HEK293 (cell line): Measurements from ENCODE around the gene GAS2L2.

Experiments
- EGR2 ChIP-seq: fragments of 450-650 bp; formaldehyde crosslinking; IDR thresholded peaks from 2 replicates; pipeline ENCODE4 v1.5.1; 2016; ENCODE audit warnings: low read depth, missing biosample characterization, missing genetic modification characterization
- HOXD13 ChIP-seq: sonication (generic); formaldehyde crosslinking; IDR thresholded peaks from 2 replicates; pipeline ENCODE4 v1.8.0; 2022; ENCODE audit warnings: missing genetic modification reagents, borderline replicate concordance
- MZF1 ChIP-seq: fragments of 450-650 bp; formaldehyde crosslinking; IDR thresholded peaks from 2 replicates; pipeline ENCODE4 v1.5.1; 2017; ENCODE audit warnings: missing biosample characterization, missing genetic modification characterization, borderline replicate concordance
- RBAK ChIP-seq: fragments of 450-650 bp; formaldehyde crosslinking; IDR thresholded peaks from 2 replicates; pipeline ENCODE4 v1.5.1; 2016; ENCODE audit warnings: missing biosample characterization, missing genetic modification characterization
- SP2 ChIP-seq: fragments of 450-650 bp; formaldehyde crosslinking; IDR thresholded peaks from 2 replicates; pipeline ENCODE4 v1.5.1; 2016; ENCODE audit warnings: missing biosample characterization, missing genetic modification characterization
- WT1 ChIP-seq: fragments of 450-650 bp; formaldehyde crosslinking; IDR thresholded peaks from 2 replicates; pipeline ENCODE4 v1.5.1; 2016; ENCODE audit warnings: missing biosample characterization, missing genetic modification characterization
- YY2 ChIP-seq: fragments of 450-650 bp; formaldehyde crosslinking; IDR thresholded peaks from 2 replicates; pipeline ENCODE4 v1.5.1; 2016; ENCODE audit warnings: missing biosample characterization, missing genetic modification characterization
- ZBTB48 ChIP-seq: fragments of 450-650 bp; formaldehyde crosslinking; IDR thresholded peaks from 2 replicates; pipeline ENCODE4 v1.5.1; 2016; ENCODE audit warnings: missing biosample characterization, missing genetic modification characterization
- ZNF132 ChIP-seq: fragments of 450-650 bp; formaldehyde crosslinking; IDR thresholded peaks from 2 replicates; pipeline ENCODE4 v1.5.1; 2017; ENCODE audit warnings: missing biosample characterization, missing genetic modification characterization, borderline replicate concordance
- ZNF138 ChIP-seq: fragments of 450-650 bp; formaldehyde crosslinking; IDR thresholded peaks from 2 replicates; pipeline ENCODE4 v1.5.1; 2016; ENCODE audit warnings: missing biosample characterization, missing genetic modification characterization, borderline replicate concordance
- ZNF155 ChIP-seq: fragments of 450-650 bp; formaldehyde crosslinking; IDR thresholded peaks from 2 replicates; pipeline ENCODE4 v1.5.1; 2016; ENCODE audit warnings: missing biosample characterization, missing genetic modification characterization
- ZNF175 ChIP-seq: fragments of 450-650 bp; formaldehyde crosslinking; IDR thresholded peaks from 2 replicates; pipeline ENCODE4 v1.5.1; 2016; ENCODE audit warnings: missing biosample characterization, missing genetic modification characterization
- ZNF184 ChIP-seq: fragments of 450-650 bp; IDR thresholded peaks from 2 replicates; pipeline ENCODE4 v1.5.1; 2018; ENCODE audit warnings: missing biosample characterization, mild to moderate bottlenecking, missing genetic modification characterization
- ZNF19 ChIP-seq: fragments of 450-650 bp; formaldehyde crosslinking; IDR thresholded peaks from 2 replicates; pipeline ENCODE4; 2016; ENCODE audit warnings: missing biosample characterization, missing genetic modification characterization, low read depth
- ZNF214 ChIP-seq: fragments of 450-650 bp; formaldehyde crosslinking; IDR thresholded peaks from 2 replicates; pipeline ENCODE4 v1.5.1; 2017; ENCODE audit warnings: missing biosample characterization, mild to moderate bottlenecking, missing genetic modification characterization, borderline replicate concordance
- ZNF335 ChIP-seq: fragments of 450-650 bp; formaldehyde crosslinking; conservative IDR thresholded peaks from 2 replicates; pipeline ENCODE4 v1.5.1; 2016; ENCODE audit warnings: missing biosample characterization, missing genetic modification characterization
- ZNF366 ChIP-seq: fragments of 450-650 bp; formaldehyde crosslinking; conservative IDR thresholded peaks from 2 replicates; pipeline ENCODE4 v1.5.1; 2016; ENCODE audit warnings: missing biosample characterization, missing genetic modification characterization
- ZNF391 ChIP-seq: fragments of 450-650 bp; formaldehyde crosslinking; IDR thresholded peaks from 2 replicates; pipeline ENCODE4 v1.5.1; 2016; ENCODE audit warnings: low read depth, missing biosample characterization, missing genetic modification characterization, borderline replicate concordance
- ZNF404 ChIP-seq: fragments of 450-650 bp; formaldehyde crosslinking; IDR thresholded peaks from 2 replicates; pipeline ENCODE4 v1.5.1; 2017; ENCODE audit warnings: missing biosample characterization, missing genetic modification characterization
- ZNF426 ChIP-seq: fragments of 450-650 bp; formaldehyde crosslinking; IDR thresholded peaks from 2 replicates; pipeline ENCODE4 v1.5.1; 2017; ENCODE audit warnings: missing biosample characterization, missing genetic modification characterization, mild to moderate bottlenecking, inconsistent platforms, moderate library complexity
- ZNF473 ChIP-seq: fragments of 450-650 bp; formaldehyde crosslinking; IDR thresholded peaks from 2 replicates; pipeline ENCODE4 v1.5.1; 2017; ENCODE audit warnings: missing biosample characterization, missing genetic modification characterization
- ZNF501 ChIP-seq: fragments of 450-650 bp; formaldehyde crosslinking; IDR thresholded peaks from 2 replicates; pipeline ENCODE4 v1.5.1; 2016; ENCODE audit warnings: missing biosample characterization, missing genetic modification characterization
- ZNF571 ChIP-seq: fragments of 450-650 bp; formaldehyde crosslinking; IDR thresholded peaks from 2 replicates; pipeline ENCODE4 v1.5.0; 2017; ENCODE audit warnings: missing biosample characterization, missing genetic modification characterization
- ZNF596 ChIP-seq: fragments of 450-650 bp; IDR thresholded peaks from 2 replicates; pipeline ENCODE4 v1.5.0; 2018; ENCODE audit warnings: missing biosample characterization, mild to moderate bottlenecking, missing genetic modification characterization, moderate library complexity
- ZNF624 ChIP-seq: fragments of 450-650 bp; formaldehyde crosslinking; IDR thresholded peaks from 2 replicates; pipeline ENCODE4 v1.5.1; 2017; ENCODE audit warnings: missing biosample characterization, missing genetic modification characterization
- ZNF677 ChIP-seq: fragments of 450-650 bp; IDR thresholded peaks from 2 replicates; pipeline ENCODE4 v1.5.0; 2018; ENCODE audit warnings: missing biosample characterization, mild to moderate bottlenecking, missing genetic modification characterization, moderate library complexity
- TF ChIP-seq, protein P1 (sequence below): fragments of 450-650 bp; formaldehyde crosslinking; IDR thresholded peaks from 2 replicates; pipeline ENCODE4 v1.5.1; 2016; ENCODE audit warnings: missing biosample characterization, missing genetic modification characterization, low read depth
- TF ChIP-seq, protein P2 (sequence below): fragments of 450-650 bp; formaldehyde crosslinking; IDR thresholded peaks from 2 replicates; pipeline ENCODE4 v1.5.1; 2016; ENCODE audit warnings: missing biosample characterization, missing genetic modification characterization, borderline replicate concordance
- TF ChIP-seq, protein P3 (sequence below): fragments of 450-650 bp; formaldehyde crosslinking; IDR thresholded peaks from 2 replicates; pipeline ENCODE4 v1.5.1; 2017; ENCODE audit warnings: missing biosample characterization, missing genetic modification characterization
- TF ChIP-seq, protein P4 (sequence below): fragments of 450-650 bp; formaldehyde crosslinking; IDR thresholded peaks from 2 replicates; pipeline ENCODE4 v1.5.1; 2016; ENCODE audit warnings: missing biosample characterization, missing genetic modification characterization
- TF ChIP-seq, protein P5 (sequence below): fragments of 450-650 bp; IDR thresholded peaks from 2 replicates; pipeline ENCODE4 v1.5.1; 2018; ENCODE audit warnings: missing biosample characterization, mild to moderate bottlenecking, missing genetic modification characterization

The GAS2L2 gene

DNA sequence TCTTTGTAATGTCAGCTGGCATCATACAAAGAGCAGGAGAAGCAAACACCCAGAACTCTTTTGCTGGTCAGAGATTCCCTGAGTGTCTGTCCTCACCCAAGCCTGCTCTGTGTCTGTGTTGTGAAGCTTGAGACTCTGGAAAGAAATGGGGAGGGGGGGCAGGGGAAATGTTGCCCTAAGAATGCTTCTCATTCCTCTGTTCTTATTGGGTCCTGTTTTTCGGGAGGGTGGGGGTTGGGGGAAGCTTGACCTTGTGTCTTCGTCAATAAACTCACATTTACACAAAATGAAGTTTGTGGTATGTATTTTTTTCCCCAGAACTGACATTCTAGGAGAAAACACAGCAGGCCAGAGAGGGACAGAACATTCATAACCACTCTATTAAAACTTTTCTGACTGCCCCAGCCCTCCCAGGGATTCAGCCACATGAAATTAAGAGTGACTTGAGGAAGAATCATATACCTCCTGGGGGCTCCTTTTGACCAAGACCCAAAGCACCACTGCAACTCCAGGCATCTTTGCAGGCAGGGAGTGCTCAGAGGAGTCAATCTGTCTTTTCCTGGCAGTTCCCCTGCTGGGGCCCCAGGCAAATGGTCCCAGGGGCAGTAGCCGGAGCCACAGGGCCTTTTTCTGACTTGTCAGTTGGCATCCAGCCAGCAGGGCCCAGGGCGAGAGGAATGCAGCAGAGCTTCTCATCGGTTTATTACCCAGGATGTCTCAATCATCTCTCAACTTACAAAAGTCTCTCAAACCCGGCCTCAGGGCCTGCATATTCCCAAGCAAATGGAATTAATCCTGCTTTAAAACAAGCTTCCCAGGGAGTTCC lies 26.7 kb downstream of the GAS2L2 start (continued):
- TF ChIP-seq SP2 (tag by site-specific recombination) (no peak), RBAK (tag by site-specific recombination) (no peak), ZNF366 (peak; percentile 50; the same call in 1 of the 2 replicates), EGR2 (tag by site-specific recombination) (no peak), ZNF596 (tag by site-specific recombination) (no peak), WT1 (tag by site-specific recombination) (no peak), ZNF132 (tag by site-specific recombination) (no peak), ZNF335 (peak; percentile 47), HOXD13 (CRISPR knock-in tag) (no peak), ZNF155 (tag by site-specific recombination) (no peak), ZNF19 (tag by site-specific recombination) (no peak), ZNF175 (no peak), ZNF677 (tag by site-specific recombination) (no peak), ZNF214 (tag by site-specific recombination) (no peak; the same call in 1 of the 2 replicates), ZNF571 (tag by site-specific recombination) (no peak), ZNF391 (tag by site-specific recombination) (no peak), ZNF138 (tag by site-specific recombination) (no peak), ZNF501 (tag by site-specific recombination) (no peak), ZNF184 (peak; percentile 80), ZNF404 (tag by site-specific recombination) (no peak), ZNF624 (tag by site-specific recombination) (no peak), MZF1 (tag by site-specific recombination) (no peak), ZNF426 (tag by site-specific recombination) (no peak), ZNF473 (tag by site-specific recombination) (no peak), YY2 (tag by site-specific recombination) (no peak), ZBTB48 (tag by site-specific recombination) (peak; percentile 66)
- TF ChIP-seq, protein P1, sequence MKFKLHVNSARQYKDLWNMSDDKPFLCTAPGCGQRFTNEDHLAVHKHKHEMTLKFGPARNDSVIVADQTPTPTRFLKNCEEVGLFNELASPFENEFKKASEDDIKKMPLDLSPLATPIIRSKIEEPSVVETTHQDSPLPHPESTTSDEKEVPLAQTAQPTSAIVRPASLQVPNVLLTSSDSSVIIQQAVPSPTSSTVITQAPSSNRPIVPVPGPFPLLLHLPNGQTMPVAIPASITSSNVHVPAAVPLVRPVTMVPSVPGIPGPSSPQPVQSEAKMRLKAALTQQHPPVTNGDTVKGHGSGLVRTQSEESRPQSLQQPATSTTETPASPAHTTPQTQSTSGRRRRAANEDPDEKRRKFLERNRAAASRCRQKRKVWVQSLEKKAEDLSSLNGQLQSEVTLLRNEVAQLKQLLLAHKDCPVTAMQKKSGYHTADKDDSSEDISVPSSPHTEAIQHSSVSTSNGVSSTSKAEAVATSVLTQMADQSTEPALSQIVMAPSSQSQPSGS = no peak
- TF ChIP-seq, protein P2, sequence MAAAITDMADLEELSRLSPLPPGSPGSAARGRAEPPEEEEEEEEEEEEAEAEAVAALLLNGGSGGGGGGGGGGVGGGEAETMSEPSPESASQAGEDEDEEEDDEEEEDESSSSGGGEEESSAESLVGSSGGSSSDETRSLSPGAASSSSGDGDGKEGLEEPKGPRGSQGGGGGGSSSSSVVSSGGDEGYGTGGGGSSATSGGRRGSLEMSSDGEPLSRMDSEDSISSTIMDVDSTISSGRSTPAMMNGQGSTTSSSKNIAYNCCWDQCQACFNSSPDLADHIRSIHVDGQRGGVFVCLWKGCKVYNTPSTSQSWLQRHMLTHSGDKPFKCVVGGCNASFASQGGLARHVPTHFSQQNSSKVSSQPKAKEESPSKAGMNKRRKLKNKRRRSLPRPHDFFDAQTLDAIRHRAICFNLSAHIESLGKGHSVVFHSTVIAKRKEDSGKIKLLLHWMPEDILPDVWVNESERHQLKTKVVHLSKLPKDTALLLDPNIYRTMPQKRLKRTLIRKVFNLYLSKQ (tag by site-specific recombination) = no peak
- TF ChIP-seq, protein P3, sequence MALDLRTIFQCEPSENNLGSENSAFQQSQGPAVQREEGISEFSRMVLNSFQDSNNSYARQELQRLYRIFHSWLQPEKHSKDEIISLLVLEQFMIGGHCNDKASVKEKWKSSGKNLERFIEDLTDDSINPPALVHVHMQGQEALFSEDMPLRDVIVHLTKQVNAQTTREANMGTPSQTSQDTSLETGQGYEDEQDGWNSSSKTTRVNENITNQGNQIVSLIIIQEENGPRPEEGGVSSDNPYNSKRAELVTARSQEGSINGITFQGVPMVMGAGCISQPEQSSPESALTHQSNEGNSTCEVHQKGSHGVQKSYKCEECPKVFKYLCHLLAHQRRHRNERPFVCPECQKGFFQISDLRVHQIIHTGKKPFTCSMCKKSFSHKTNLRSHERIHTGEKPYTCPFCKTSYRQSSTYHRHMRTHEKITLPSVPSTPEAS = no peak
- TF ChIP-seq, protein P4, sequence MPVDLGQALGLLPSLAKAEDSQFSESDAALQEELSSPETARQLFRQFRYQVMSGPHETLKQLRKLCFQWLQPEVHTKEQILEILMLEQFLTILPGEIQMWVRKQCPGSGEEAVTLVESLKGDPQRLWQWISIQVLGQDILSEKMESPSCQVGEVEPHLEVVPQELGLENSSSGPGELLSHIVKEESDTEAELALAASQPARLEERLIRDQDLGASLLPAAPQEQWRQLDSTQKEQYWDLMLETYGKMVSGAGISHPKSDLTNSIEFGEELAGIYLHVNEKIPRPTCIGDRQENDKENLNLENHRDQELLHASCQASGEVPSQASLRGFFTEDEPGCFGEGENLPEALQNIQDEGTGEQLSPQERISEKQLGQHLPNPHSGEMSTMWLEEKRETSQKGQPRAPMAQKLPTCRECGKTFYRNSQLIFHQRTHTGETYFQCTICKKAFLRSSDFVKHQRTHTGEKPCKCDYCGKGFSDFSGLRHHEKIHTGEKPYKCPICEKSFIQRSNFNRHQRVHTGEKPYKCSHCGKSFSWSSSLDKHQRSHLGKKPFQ (tag by site-specific recombination) = peak; percentile 22; the same call in 1 of the 2 replicates
- TF ChIP-seq, protein P5, sequence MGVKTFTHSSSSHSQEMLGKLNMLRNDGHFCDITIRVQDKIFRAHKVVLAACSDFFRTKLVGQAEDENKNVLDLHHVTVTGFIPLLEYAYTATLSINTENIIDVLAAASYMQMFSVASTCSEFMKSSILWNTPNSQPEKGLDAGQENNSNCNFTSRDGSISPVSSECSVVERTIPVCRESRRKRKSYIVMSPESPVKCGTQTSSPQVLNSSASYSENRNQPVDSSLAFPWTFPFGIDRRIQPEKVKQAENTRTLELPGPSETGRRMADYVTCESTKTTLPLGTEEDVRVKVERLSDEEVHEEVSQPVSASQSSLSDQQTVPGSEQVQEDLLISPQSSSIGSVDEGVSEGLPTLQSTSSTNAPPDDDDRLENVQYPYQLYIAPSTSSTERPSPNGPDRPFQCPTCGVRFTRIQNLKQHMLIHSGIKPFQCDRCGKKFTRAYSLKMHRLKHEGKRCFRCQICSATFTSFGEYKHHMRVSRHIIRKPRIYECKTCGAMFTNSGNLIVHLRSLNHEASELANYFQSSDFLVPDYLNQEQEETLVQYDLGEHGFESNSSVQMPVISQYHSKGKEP = peak; percentile 87
